Lower leg skin (tissue), 3 donors: ENCODE measurements around the gene GABRR1.

Experiments
- POLR2A ChIP-seq, 2 donors: fragments of 450-650 bp; IDR thresholded peaks; one replicate each; pipeline ENCODE4 v1.6.1; 2016 to 2017; ENCODE audit warnings: antibody characterized with exemption in 2 of 2, mild to moderate bottlenecking in 1 of 2, moderate library complexity in 1 of 2
- TF ChIP-seq, protein P1 (sequence below), 3 donors: fragments of 450-650 bp; IDR thresholded peaks; one replicate each; pipeline ENCODE4 v1.5.1; 2016; ENCODE audit warnings: antibody characterized with exemption in 3 of 3, mild to moderate bottlenecking in 3 of 3, moderate library complexity in 2 of 3

DNA sequence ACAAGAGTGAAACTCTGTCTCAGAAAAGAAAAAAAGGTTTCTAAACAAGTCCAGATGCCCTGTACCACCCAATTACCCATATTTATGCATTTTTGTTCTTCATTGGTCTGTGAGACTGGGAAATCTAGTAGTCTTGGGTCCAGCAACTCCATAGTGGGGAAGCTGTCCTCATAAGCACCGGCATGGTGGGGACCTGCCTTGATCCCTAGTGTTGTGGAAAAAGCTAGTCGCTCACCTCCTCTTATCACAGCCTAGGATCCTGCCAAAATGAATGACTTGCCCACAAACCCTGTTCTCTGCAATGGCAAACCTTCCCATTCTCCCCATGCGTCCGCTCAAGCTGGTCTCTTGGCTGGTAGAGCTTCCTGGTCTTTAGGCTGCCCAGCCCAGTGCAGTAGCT lies 38.3 kb upstream of the GABRR1 start:
- TF ChIP-seq, protein P1, sequence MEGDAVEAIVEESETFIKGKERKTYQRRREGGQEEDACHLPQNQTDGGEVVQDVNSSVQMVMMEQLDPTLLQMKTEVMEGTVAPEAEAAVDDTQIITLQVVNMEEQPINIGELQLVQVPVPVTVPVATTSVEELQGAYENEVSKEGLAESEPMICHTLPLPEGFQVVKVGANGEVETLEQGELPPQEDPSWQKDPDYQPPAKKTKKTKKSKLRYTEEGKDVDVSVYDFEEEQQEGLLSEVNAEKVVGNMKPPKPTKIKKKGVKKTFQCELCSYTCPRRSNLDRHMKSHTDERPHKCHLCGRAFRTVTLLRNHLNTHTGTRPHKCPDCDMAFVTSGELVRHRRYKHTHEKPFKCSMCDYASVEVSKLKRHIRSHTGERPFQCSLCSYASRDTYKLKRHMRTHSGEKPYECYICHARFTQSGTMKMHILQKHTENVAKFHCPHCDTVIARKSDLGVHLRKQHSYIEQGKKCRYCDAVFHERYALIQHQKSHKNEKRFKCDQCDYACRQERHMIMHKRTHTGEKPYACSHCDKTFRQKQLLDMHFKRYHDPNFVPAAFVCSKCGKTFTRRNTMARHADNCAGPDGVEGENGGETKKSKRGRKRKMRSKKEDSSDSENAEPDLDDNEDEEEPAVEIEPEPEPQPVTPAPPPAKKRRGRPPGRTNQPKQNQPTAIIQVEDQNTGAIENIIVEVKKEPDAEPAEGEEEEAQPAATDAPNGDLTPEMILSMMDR (IDR thresholded peaks at IDR 0.05): no peak
- TF ChIP-seq POLR2A (IDR thresholded peaks at IDR 0.05): no peak
